Frontal cortex (tissue), 4 donors: Measurements from ENCODE around the gene PALMD. TPM values are rescaled to one million over a fixed set of nuclear protein-coding genes. Genes with fewer than 3 reads are reported as not detected.

Experiments used
- DNase-seq, 2 donors: peaks; one replicate each; pipeline ENCODE4 v3.0.0; 2012; ENCODE audit warnings: low spot score in 2 of 2
- FAIRE-seq: peaks from 2 replicates; lab custom pipeline; 2012; peaks lifted over from hg19 to GRCh38; lab: Jason Lieb, UNC
- total RNA-seq: library from RNA; depleted of rRNA; stranded (reverse); fragments of >200 nt; gene quantifications from one replicate; pipeline ENCODE4 v1.2.3, GENCODE V29; 2014
- donor health status: control.
- donor health status: control.
- donor health status: control.

The PALMD gene
- 40.8 TPM for total RNA-seq

- DNase-seq (no peak), FAIRE-seq (no peak)
Measured at GRCh38 chr1:99645699-99646531, at the start of gene PALMD. TSS of gene PALMD (plus strand) at chr1:99646113. CDS start at chr1:99646318, 205 bp downstream.

GRCh38 chr1:99598738-99599411, 47.0 kb upstream of the PALMD start:
- DNase-seq (no peak), FAIRE-seq (no peak)

- DNase-seq (no peak), FAIRE-seq (no peak)
Measured at GRCh38 chr1:99599678-99600175, 46.2 kb upstream of the PALMD start.

- DNase-seq (no peak), FAIRE-seq (no peak)
Measured at GRCh38 chr1:99600782-99601181, 45.1 kb upstream of the PALMD start.

GRCh38 chr1:99601208-99601607, 44.7 kb upstream of the PALMD start:
- FAIRE-seq (no peak), DNase-seq (no peak)

GRCh38 chr1:99601709-99602403, 44.1 kb upstream of the PALMD start:
- FAIRE-seq = no peak

GRCh38 chr1:99602404-99602969, 43.4 kb upstream of the PALMD start:
- DNase-seq (no peak), FAIRE-seq (no peak)

More at GRCh38 chr1:99601709-99602403, 44.1 kb upstream of the PALMD start:
- no peak for DNase-seq

- FAIRE-seq (no peak), DNase-seq (no peak)
Measured at GRCh38 chr1:99603699-99604560, 42.0 kb upstream of the PALMD start.

- FAIRE-seq (no peak), DNase-seq (no peak)
Measured at GRCh38 chr1:99606306-99606705, 39.6 kb upstream of the PALMD start.

GRCh38 chr1:99607590-99607989, 38.3 kb upstream of the PALMD start:
- DNase-seq (no peak), FAIRE-seq (no peak)

GRCh38 chr1:99608058-99608457, 37.9 kb upstream of the PALMD start:
- no peak for FAIRE-seq
- DNase-seq = no peak

- DNase-seq (no peak), FAIRE-seq (no peak)
Measured at GRCh38 chr1:99613716-99614115, 32.2 kb upstream of the PALMD start.

GRCh38 chr1:99614728-99615127, 31.2 kb upstream of the PALMD start:
- no peak for FAIRE-seq
- DNase-seq = no peak

GRCh38 chr1:99619583-99619982, 26.3 kb upstream of the PALMD start:
- FAIRE-seq (no peak), DNase-seq (no peak)

GRCh38 chr1:99621340-99621901, 24.5 kb upstream of the PALMD start:
- DNase-seq = no peak
- FAIRE-seq = no peak

GRCh38 chr1:99622702-99623347, 23.1 kb upstream of the PALMD start:
- DNase-seq = no peak
- no peak for FAIRE-seq

- no peak for DNase-seq
- FAIRE-seq = no peak
Measured at GRCh38 chr1:99623554-99623953, 22.4 kb upstream of the PALMD start.

GRCh38 chr1:99627615-99628014, 18.3 kb upstream of the PALMD start:
- DNase-seq = no peak
- FAIRE-seq = no peak
